Body of pancreas (tissue), 4 donors: ENCODE results near the gene PLVAP. TPM values are rescaled to one million over a fixed set of nuclear protein-coding genes. Genes with fewer than 3 reads are reported as not detected.

Experiments used
- ATAC-seq: fragments of 150-250 bp; one replicate; pipeline ENCODE4 v1.9.1; 2016
- DNase-seq, 4 donors: peaks; one replicate each; pipeline ENCODE4 v3.0.0-alpha.2; 2019
- H3K27ac ChIP-seq, 4 donors: fragments of 200-600 bp; sonication (generic); 1 replicate in 3 of 4; 2 replicates in 1 of 4; pipeline versions ENCODE4 v1.5.1 to v1.6.1; 2016 to 2019; ENCODE audit warnings: mild to moderate bottlenecking in 1 of 4, mixed read lengths in 1 of 4, moderate library complexity in 1 of 4
- H3K27me3 ChIP-seq, 2 donors: fragments of 200-600 bp; sonication (generic); one replicate each; pipeline ENCODE4 v1.6.0; 2016; ENCODE audit warnings: mild to moderate bottlenecking in 1 of 2
- H3K36me3 ChIP-seq, 2 donors: fragments of 200-600 bp; sonication (generic); replicated peaks in 1 of 2; 2 replicates each; pipeline ENCODE4 v1.5.1; 2016; ENCODE audit warnings: low read depth in 2 of 2; ENCODE audit not compliant: insufficient read depth in 1 of 2
- H3K4me1 ChIP-seq: fragments of 200-600 bp; sonication (generic); one replicate; pipeline ENCODE4 v1.6.0; 2016
- H3K4me3 ChIP-seq, 2 donors: fragments of 200-600 bp; sonication (generic); 1 replicate in 1 of 2; 2 replicates in 1 of 2; pipeline ENCODE4 v1.5.1; 2016 to 2019
- H3K9me3 ChIP-seq, 3 donors: fragments of 200-600 bp; sonication (generic); 1 replicate in 2 of 3; 2 replicates in 1 of 3; pipeline ENCODE4 v1.5.1; 2016
- CTCF ChIP-seq, 7 experiments: fragments of 450-650 bp in 4 of 7; fragments of 200-600 bp in 3 of 7; sonication (generic) in 3 of 7; IDR thresholded peaks; one replicate each; pipeline ENCODE4 v1.5.1; 2016 to 2019; ENCODE audit warnings: antibody characterized with exemption in 7 of 7
- POLR2A ChIP-seq, 3 donors: fragments of 450-650 bp; IDR thresholded peaks; one replicate each; pipeline ENCODE4 v1.6.1; 2016; ENCODE audit warnings: antibody characterized with exemption in 3 of 3, mild to moderate bottlenecking in 2 of 3
- WGBS, 2 donors: methylation state at CpG; one replicate each; pipeline ENCODE4 v1.1.5; 2017; 5-methylcytosine and 5-hydroxymethylcytosine counted together
- intact Hi-C: fragments of 100-400 bp; cut with DNase I; formaldehyde crosslinking; loops from one replicate; pipeline ENCODE4 v1.15.1; 2023
- total RNA-seq, 2 donors: library from RNA; depleted of rRNA; stranded (reverse); fragments of >200 nt; gene quantifications; one replicate each; pipeline ENCODE4 v1.1.0, GENCODE V29; 2016

Gene PLVAP
- total RNA-seq, 2 donors from 2014 or later = 37.9 to 49.8 TPM

GRCh38 chr19:17305216-17305516 lies 72.0 kb downstream of the PLVAP start:
- TF ChIP-seq POLR2A (IDR thresholded peaks at IDR 0.05) (no peak), CTCF (IDR thresholded peaks at IDR 0.05) (no peak)
- 0 to 1% methylated on average over 6 to 7 of the region's 7 CpGs for WGBS, 2 donors
- peak overlapping the region; percentile 42 to 95 (median 82) for H3K27ac ChIP-seq
- no peak overlapping the region for H3K4me3 ChIP-seq
- peaks cover 53% of the 10 kb centered on the region for H3K4me1 ChIP-seq
- H3K36me3 ChIP-seq = no peaks in the 10 kb centered on the region
- no peaks in the 10 kb centered on the region for H3K9me3 ChIP-seq
- H3K27me3 ChIP-seq = no peaks in the 10 kb centered on the region
- DNase-seq (no peak), ATAC-seq (no peak)
- intact Hi-C loops = no loop called here

GRCh38 chr19:17304386-17305215 lies 72.5 kb downstream of the PLVAP start:
- 61% methylated on average over 11 to 12 of the region's 12 CpGs for whole genome bisulfite sequencing, 2 donors

GRCh38 chr19:17303940-17304267 lies 73.2 kb downstream of the PLVAP start:
- 65 to 72% methylated on average over 12 of the region's 12 CpGs for WGBS, 2 donors
- ATAC-seq (no peak), DNase-seq (no peak)
- Histone ChIP-seq H3K9me3 (no peaks in the 10 kb centered on the region), H3K4me1 (peaks cover 45% of the 10 kb centered on the region), H3K36me3 (no peaks in the 10 kb centered on the region), H3K27ac (peak overlapping the region in 3 of 4 donors; percentile 56 to 95 (median 75)), H3K27me3 (no peaks in the 10 kb centered on the region), H3K4me3 (no peak overlapping the region)
- intact Hi-C loops = no loop called here
- TF ChIP-seq POLR2A (IDR thresholded peaks at IDR 0.05) (no peak), CTCF (IDR thresholded peaks at IDR 0.05) (no peak)

More at GRCh38 chr19:17304386-17305215, 72.5 kb downstream of the PLVAP start:
- Histone ChIP-seq H3K4me1 (peaks cover 48% of the 10 kb centered on the region), H3K4me3 (no peak overlapping the region), H3K9me3 (no peaks in the 10 kb centered on the region), H3K36me3 (no peaks in the 10 kb centered on the region), H3K27ac (peak overlapping the region; percentile 42 to 95 (median 82)), H3K27me3 (no peaks in the 10 kb centered on the region)
- peak in 1 of 4 donors; percentile 21 for DNase-seq
- no peak for ATAC-seq
- no peak for TF ChIP-seq POLR2A (IDR thresholded peaks at IDR 0.05)
- TF ChIP-seq CTCF (IDR thresholded peaks at IDR 0.05) = no peak
- intact Hi-C loops = no loop called here

GRCh38 chr19:17303167-17303939 lies 73.8 kb downstream of the PLVAP start, which contains the start of gene ABHD8:
Gene ABHD8 (minus strand): TSS chr19:17303425. CDS start chr19:17301616, 1,809 bp downstream.
- whole genome bisulfite sequencing, 2 donors = 2 to 3% methylated on average over 9 to 47 of the region's 52 CpGs
- Histone ChIP-seq H3K36me3 (no peaks in the 10 kb centered on the region), H3K4me1 (peaks cover 43% of the 10 kb centered on the region), H3K27me3 (no peaks in the 10 kb centered on the region), H3K9me3 (no peaks in the 10 kb centered on the region), H3K4me3 (peak within 1 kb of the TSS; percentile 61 to 94), H3K27ac (peak within 1 kb of the TSS; percentile 9 to 95 (median 66))
- intact Hi-C loops = no loop called here
- TF ChIP-seq CTCF (IDR thresholded peaks at IDR 0.05) (peak; percentile 61 to 90 (median 77)), POLR2A (IDR thresholded peaks at IDR 0.05) (peak; percentile 50 to 70 (median 66))
- peak; percentile 78 for ATAC-seq
- DNase-seq = peak; percentile 97
